ENCODE measurements around the gene SF1.
A peak's percentile ranks its signal among the peaks of the same experiment; 100 is the strongest.

The SF1 gene

DNA sequence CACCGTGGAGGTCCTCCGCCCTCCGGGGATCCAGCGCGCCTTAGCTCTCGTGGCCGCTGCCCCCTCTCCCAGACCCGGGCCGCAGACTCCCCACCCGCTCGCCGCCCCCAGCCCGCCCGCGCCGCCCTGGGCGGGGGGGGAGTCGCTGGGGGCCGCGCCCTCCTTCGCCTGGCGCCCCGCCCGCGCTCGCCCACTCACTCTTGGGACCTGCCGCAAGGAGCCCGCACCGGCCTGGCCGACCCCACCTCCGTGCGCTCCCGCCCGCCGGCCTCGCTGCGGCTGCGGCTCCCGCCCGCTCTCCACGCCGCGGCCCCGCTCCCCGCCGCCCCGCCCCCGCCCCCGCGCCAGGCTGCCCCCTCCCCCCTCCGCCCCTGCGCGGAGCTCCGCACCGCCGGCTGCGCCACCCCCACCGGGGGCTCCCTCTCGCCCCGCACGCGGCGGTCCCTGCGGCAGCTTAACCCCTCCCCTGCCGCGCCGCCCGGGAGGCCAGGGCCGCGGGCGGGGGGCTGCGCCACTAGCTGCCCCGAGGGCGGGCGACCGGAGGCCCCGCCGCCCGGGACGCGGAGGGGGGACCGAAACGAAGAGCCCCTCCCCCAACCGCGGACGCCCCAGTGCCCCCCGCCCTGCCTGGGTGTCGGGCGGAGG is 33.7 kb downstream of the SF1 start:
- DNase-seq: no peak

DNA sequence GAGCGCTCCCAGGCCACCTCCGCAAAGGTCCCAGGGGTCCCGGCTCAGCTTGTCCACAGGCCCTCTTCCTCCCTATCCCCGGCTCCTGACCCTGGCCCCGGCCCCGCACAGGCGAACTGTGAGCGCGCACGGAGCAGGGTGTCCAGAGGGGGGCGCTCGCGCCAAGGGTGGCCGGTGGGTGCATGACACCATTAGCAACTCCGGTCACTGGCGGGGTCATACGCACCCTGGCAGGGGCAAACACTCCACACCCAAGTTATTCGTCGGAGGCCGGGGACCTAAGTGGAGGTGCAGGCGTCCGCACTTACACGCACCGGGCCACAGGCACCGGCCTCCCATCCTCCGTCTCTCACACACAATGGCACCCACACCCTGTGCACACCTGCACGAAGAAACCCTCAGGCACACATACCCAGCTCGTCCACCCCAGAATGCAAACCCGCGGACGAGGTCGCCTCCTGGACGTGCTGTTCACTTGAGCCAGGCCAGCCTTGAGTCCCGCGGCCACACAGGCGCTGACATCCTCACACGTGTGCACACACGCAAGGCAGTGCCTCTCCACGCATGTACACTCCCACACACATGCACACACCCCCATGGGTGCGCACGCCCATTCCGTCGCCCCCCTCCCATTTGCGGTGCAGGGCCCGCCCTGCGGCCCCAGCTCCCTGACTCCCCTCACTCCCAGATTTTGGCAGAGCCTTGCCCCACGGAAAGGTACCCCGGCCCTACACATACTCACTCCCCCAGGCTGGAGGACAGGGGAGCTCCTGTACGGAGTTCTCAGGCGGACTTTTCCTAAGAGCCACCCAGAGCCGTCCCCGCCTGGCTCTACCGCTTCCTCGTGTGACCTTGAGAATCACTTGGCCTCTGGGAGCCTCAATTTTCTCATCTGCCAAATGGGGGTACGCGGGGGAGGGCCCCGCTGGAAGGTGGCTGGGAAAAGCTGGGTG is 34.5 kb downstream of the SF1 start, which contains the start of gene RASGRP2:
Gene RASGRP2, minus strand, starts transcription at position 552 of the 953 bp plus-strand sequence. CDS start 1,276 bp downstream, outside the sequence.
- DNase-seq: peak in 1 of 2 experiments; percentile 73

DNA sequence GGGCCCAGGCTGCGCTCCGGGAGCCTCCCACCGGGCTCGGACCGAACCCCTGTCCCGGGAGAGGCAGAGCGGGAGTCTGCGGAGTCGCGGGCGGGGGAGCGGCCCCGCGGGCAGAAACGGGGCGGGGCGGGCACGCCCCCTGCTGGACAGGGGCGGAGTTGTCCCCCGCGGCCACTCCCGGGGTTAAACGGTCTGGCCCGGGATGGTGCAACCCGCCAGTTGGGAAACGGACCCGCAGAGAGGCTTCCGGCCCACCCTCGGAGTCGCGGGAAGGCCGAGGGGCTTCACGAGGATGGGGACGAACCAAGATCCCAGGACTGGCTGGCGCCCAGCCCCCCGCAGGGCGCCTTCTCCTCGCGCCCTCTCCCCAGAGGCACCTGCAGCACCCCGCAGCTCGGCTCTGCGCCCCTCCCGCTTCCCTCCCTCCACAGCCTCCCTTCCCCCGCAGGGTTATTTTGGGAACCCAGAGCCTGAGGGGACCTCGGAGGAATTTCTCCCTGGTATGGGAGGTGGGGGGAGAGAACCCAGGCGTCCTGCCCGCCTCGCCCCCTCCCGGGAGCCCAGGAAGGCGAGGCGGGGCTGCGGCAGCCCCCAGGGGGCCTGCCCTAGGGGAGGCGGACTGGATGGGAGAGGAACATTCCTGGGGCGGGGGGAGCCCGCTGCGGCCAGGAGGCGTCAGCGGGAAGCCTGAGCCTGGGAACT is 35.3 kb downstream of the SF1 start:
- DNase-seq: peak in 1 of 2 experiments; percentile 63

GRCh38 chr11:64742087-64742888 is 36.1 kb downstream of the SF1 start:
- peak; percentile 31 to 71 for DNase-seq

DNA sequence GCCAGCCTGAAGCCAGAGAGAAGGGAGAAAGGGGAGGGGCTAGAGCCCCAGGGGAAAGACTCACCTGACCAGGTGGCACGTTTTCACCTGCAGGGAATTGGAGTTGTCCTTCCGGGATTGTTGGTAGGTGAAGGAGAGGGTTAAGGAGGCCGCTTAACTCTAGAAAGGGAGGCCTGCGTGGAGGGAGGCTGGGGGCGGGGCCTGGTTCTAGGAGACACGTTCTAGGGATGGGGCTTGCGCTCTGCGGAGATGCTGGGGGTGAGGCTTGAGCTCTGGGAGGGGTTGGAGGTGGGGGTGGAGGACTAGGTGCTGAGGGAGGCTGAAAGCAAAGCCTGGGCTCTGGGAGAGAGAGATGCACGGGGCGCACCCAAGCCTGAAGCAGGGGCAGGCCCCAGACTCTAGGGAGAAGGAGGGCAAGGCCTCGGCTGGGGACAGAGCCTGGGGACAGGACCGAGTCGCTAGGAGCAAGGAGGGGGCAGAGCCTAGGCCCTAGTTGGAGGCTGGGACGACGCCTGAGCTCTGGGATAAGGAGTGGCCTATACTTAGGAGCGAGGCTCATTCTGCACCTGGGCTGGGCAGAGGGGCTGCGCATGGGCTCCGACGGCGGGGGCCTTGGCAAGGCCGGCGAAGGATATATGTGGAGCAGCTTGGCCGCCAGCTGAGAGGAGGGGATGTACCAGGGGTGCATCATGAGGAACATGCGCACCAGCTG is 36.8 kb downstream of the SF1 start:
- DNase-seq: peak in 1 of 2 experiments; percentile 68

DNA sequence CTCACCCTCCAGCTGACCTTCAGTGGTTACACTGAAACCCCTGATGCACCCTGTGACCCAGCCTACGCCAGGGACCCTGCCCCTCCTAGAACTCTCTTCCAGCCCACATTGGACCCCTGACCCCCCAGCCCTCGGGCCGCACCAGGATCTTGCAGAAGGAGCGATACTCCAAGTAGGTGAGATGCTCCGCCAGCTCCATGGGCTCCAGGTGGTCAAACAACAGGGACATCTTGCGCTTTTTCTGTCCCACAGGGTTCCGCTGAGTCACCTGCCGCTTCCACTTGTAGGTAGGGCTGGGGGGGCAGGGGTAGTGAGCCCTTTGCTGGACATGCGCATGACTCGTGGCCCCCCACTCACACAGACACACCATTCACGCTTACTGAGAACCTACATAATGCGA is 38.5 kb downstream of the SF1 start:
- DNase-seq: no peak

GRCh38 chr11:64736654-64737053 is 41.7 kb downstream of the SF1 start:
- DNase-seq: no peak

DNA sequence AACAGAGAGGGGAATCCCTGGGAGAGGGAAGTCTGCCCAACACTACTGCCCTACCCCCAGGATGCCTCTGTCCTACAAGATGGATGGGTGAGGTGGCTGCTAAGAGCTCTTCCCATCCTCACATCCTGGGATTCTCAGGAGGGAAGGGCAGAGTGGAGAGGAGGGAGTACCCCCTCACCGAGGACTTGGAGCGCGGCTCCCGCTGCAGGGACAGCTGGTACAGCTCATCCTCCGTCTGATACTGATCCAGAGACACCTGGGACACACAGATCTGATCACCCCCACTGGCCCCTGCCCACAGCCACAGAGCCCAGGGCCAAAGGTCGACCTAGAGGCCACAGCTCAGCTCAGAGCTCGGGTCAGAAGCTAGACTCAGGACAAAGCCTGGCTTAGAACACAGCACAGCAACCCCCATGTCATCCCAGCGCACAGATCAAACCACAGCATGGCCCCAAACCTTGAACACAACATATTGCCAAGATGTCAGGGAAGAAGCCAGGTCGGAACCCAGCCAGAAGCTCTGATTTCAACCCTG is 42.5 kb downstream of the SF1 start:
- no peak for DNase-seq

DNA sequence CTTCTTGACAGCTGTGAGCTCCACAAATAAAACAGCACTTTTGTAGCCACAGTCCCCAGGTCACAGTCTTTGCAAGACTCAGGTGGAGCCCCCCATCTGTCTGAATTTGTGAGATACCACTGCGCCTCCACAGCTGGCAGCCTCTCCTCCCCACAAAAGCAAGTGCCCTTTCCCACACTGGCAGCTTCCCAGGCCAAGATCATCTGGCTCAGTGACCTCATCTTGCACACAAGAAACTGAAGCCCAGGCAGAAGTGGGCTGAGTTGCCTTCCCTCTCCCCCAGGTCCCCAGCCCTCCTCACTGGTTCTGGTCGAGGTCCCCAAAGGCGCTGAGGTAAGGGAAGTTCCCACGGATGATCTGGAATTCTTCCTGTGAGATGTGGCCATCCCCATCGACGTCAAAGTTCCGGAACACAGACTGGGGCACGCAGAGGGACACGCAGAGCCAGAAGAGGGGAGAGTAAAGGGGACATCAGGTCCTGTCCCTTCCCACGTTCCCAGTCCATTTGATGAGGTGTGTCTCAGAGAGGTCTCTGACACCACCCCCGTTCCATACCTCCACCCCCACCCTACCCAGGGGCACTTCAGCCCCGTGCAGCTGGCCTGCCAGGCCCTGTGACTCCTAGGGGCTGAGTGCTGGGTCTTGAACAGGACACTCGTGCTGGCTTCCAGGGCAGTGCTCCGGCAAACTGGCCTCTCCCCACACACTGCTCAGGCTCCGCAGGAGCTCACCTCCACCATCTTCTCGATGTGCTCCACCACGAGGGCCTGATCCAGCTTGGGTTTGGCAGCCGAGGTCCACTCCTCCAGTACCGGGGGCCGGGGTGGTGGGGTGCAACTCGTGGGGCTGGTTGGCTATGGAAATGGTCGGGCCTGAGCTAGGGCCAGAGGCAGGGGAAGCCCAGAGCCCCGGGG is 43.3 kb downstream of the SF1 start:
- DNase-seq: no peak

GRCh38 chr11:64731601-64732000 is 46.7 kb downstream of the SF1 start:
- no peak for DNase-seq

GRCh38 chr11:64729851-64730382 is 48.4 kb downstream of the SF1 start:
- peak in 1 of 2 experiments; percentile 52 for DNase-seq

GRCh38 chr11:64728757-64729365 is 49.5 kb downstream of the SF1 start:
- no peak for DNase-seq

GRCh38 chr11:64726867-64727530 is 51.3 kb downstream of the SF1 start:
- no peak for DNase-seq

- DNase-seq: no peak
Observed at GRCh38 chr11:64726211-64726641, 52.1 kb downstream of the SF1 start.

GRCh38 chr11:64724863-64725532 is 53.3 kb downstream of the SF1 start:
- DNase-seq: no peak

DNA sequence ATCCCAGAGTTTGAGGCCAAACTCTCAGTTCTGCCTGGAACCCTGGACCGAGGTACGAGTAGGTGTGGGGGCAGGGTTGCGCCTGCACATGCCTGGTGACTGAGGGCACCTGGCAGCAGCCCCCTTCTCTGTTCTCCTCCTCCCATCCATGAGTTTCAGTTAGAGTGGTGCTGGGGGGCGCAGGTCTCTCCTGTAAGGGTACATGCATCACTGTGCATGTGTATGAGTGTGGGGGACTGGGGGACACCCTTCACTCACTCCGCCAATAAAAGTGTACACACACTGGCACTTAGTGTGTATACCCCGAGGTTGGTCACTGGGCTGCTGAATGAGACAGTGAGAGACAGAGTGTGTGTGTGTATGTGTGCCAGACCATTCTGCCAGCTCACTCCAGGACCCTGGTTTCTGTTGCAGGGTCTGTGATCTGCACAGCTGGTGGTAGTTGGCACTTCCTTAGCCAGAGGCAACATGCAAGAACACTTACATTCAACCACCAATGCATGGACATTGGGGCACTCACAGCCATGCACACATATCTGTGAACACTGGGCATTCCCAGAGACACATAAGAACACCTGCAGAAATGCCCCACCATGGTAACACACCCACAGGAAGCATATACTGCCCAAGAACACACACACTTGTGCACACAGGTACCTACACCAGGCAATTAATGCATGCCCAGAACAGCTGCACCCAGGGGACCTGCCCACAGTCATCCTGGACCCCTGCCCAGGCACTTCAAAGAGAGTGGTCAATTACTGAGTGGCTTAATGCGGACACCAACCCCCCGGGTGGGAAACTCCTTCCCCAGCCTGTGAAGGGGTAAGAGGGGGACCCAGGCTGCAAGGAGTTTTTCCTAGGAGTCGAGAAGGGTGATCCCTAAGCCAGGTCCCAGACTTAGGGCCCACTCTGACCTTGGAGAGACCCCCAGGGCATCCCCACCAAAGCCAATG is 54.2 kb downstream of the SF1 start:
- no peak for DNase-seq

All from NCI-H526 (cell line).